ENCODE measurements around the gene QPCT.

QPCT gene

GRCh38 chr2:37301408-37301807 lies 43.0 kb upstream of the QPCT start:
- H3K4me3 ChIP-seq (ENCODE audit: low read depth, low read length) = no peak overlapping the region
- no peak for TF ChIP-seq POLR2A (IDR thresholded peaks at IDR 0.05; ENCODE audit: extremely low read depth, insufficient read length)
- no peak for TF ChIP-seq MAX (IDR thresholded peaks at IDR 0.05; ENCODE audit: low read depth, low read length)
- no peak for TF ChIP-seq MYC (IDR thresholded peaks at IDR 0.05; ENCODE audit: low read depth, low read length)
- no peak for TF ChIP-seq CTCF (IDR thresholded peaks at IDR 0.05; ENCODE audit: low read depth, low read length)
- peak; percentile 21 for DNase-seq (ENCODE audit: low read depth)

- no peak for TF ChIP-seq CTCF (IDR thresholded peaks at IDR 0.05; ENCODE audit: low read depth, low read length)
- no peak for TF ChIP-seq MYC (IDR thresholded peaks at IDR 0.05; ENCODE audit: low read depth, low read length)
- TF ChIP-seq MAX (IDR thresholded peaks at IDR 0.05; ENCODE audit: low read depth, low read length) = no peak
- no peak for TF ChIP-seq POLR2A (IDR thresholded peaks at IDR 0.05; ENCODE audit: extremely low read depth, insufficient read length)
- no peak for DNase-seq (ENCODE audit: low read depth)
- no peak overlapping the region for H3K4me3 ChIP-seq (ENCODE audit: low read depth, low read length)
These were observed 41.7 kb upstream of the QPCT start for GRCh38 chr2:37302701-37303252.

GRCh38 chr2:37306024-37306423 lies 38.4 kb upstream of the QPCT start:
- DNase-seq (ENCODE audit: low read depth) = no peak
- no peak for TF ChIP-seq MAX (IDR thresholded peaks at IDR 0.05; ENCODE audit: low read depth, low read length)
- no peak for TF ChIP-seq CTCF (IDR thresholded peaks at IDR 0.05; ENCODE audit: low read depth, low read length)
- no peak for TF ChIP-seq MYC (IDR thresholded peaks at IDR 0.05; ENCODE audit: low read depth, low read length)
- no peak overlapping the region for H3K4me3 ChIP-seq (ENCODE audit: low read depth, low read length)

GRCh38 chr2:37307500-37307899 lies 36.9 kb upstream of the QPCT start:
- TF ChIP-seq POLR2A (IDR thresholded peaks at IDR 0.05; ENCODE audit: extremely low read depth, insufficient read length) (no peak), MAX (IDR thresholded peaks at IDR 0.05; ENCODE audit: low read depth, low read length) (no peak), CTCF (IDR thresholded peaks at IDR 0.05; ENCODE audit: low read depth, low read length) (no peak), MYC (IDR thresholded peaks at IDR 0.05; ENCODE audit: low read depth, low read length) (no peak)
- DNase-seq (ENCODE audit: low read depth) = no peak
- H3K4me3 ChIP-seq (ENCODE audit: low read depth, low read length) = no peak overlapping the region

GRCh38 chr2:37315364-37315763 lies 29.1 kb upstream of the QPCT start:
- TF ChIP-seq POLR2A (IDR thresholded peaks at IDR 0.05; ENCODE audit: extremely low read depth, insufficient read length) (no peak), CTCF (IDR thresholded peaks at IDR 0.05; ENCODE audit: low read depth, low read length) (no peak), MAX (IDR thresholded peaks at IDR 0.05; ENCODE audit: low read depth, low read length) (no peak), MYC (IDR thresholded peaks at IDR 0.05; ENCODE audit: low read depth, low read length) (no peak)
- DNase-seq (ENCODE audit: low read depth) = no peak
- H3K4me3 ChIP-seq (ENCODE audit: low read depth, low read length) = no peak overlapping the region

- H3K4me3 ChIP-seq (ENCODE audit: low read depth, low read length) = no peak overlapping the region
- TF ChIP-seq MYC (IDR thresholded peaks at IDR 0.05; ENCODE audit: low read depth, low read length) (no peak), MAX (IDR thresholded peaks at IDR 0.05; ENCODE audit: low read depth, low read length) (no peak), POLR2A (IDR thresholded peaks at IDR 0.05; ENCODE audit: extremely low read depth, insufficient read length) (no peak), CTCF (IDR thresholded peaks at IDR 0.05; ENCODE audit: low read depth, low read length) (no peak)
- no peak for DNase-seq (ENCODE audit: low read depth)
These were observed 28.2 kb upstream of the QPCT start for GRCh38 chr2:37316181-37316580.
